ENCODE results near the gene NEDD8. TPM values are rescaled to one million over a fixed set of nuclear protein-coding genes. Genes with fewer than 3 reads are reported as not detected.
A peak's percentile ranks its signal among the peaks of the same experiment; 100 is the strongest.

Gene NEDD8
- total and polyA plus RNA-seq, 4 donors: 32.3 to 136 (median 78.1) TPM

GRCh38 chr14:24255931-24256711 lies 24.0 kb upstream of the NEDD8 start:
- Histone ChIP-seq H3K36me3 (ENCODE audit: control insufficient read depth in 4 of 4, insufficient read depth in 3 of 4, low read depth in 1 of 4, low read length in 3 of 4) (peaks cover 0 to 13% (median 1%) of the 10 kb centered on the region in 4 donors), H3K27ac (ENCODE audit: low read depth in 1 of 2, low read length in 2 of 2) (no peak overlapping the region), H3K27me3 (ENCODE audit: control insufficient read depth in 4 of 4, insufficient read depth in 4 of 4, low read length in 3 of 4) (no peaks in the 10 kb centered on the region), H3K9ac (ENCODE audit: low read depth in 1 of 2, low read length in 2 of 2) (no peak overlapping the region), H3K9me3 (ENCODE audit: control insufficient read depth in 4 of 4, low read length in 3 of 4) (no peaks in the 10 kb centered on the region), H3K4me3 (ENCODE audit: low read depth in 1 of 3, low read length in 3 of 3) (no peak overlapping the region), H3K4me1 (ENCODE audit: control insufficient read depth in 4 of 4, insufficient read depth in 4 of 4, low read length in 3 of 4) (no peaks in the 10 kb centered on the region)
- TF ChIP-seq FOXA1 (IDR thresholded peaks at IDR 0.05) (no peak), EGR1 (IDR thresholded peaks at IDR 0.05; ENCODE audit: low read depth in 2 of 2) (no peak), MAX (IDR thresholded peaks at IDR 0.05) (no peak), HNF4G (IDR thresholded peaks at IDR 0.05) (no peak), TAF1 (conservative IDR thresholded peaks at IDR 0.05) (no peak), RAD21 (IDR thresholded peaks at IDR 0.05) (no peak), RXRA (IDR thresholded peaks at IDR 0.05) (no peak), NR2F2 (IDR thresholded peaks at IDR 0.05) (no peak), GABPA (IDR thresholded peaks at IDR 0.05 in 1 of 2, conservative IDR thresholded peaks at IDR 0.05 in 1 of 2) (no peak), YY1 (IDR thresholded peaks at IDR 0.05) (no peak)
- peak; percentile 71 for DNase-seq (ENCODE audit: low spot score)
- whole genome bisulfite sequencing: 96% methylated on average over 12 of the region's 12 CpGs

GRCh38 chr14:24255438-24255837 lies 23.3 kb upstream of the NEDD8 start:
- peaks cover 0 to 11% (median 1%) of the 10 kb centered on the region in 4 donors for H3K36me3 ChIP-seq (ENCODE audit: control insufficient read depth in 4 of 4, insufficient read depth in 3 of 4, low read depth in 1 of 4, low read length in 3 of 4)

GRCh38 chr14:24254630-24255392 lies 22.6 kb upstream of the NEDD8 start:
- DNase-seq (ENCODE audit: low spot score): no peak
- H3K36me3 ChIP-seq (ENCODE audit: control insufficient read depth in 4 of 4, insufficient read depth in 3 of 4, low read depth in 1 of 4, low read length in 3 of 4): peaks cover 0 to 11% (median 1%) of the 10 kb centered on the region in 4 donors

More at GRCh38 chr14:24255438-24255837, 23.3 kb upstream of the NEDD8 start:
- 96% methylated on average over 8 of the region's 8 CpGs for WGBS
- Histone ChIP-seq H3K27ac (ENCODE audit: low read depth in 1 of 2, low read length in 2 of 2) (no peak overlapping the region), H3K27me3 (ENCODE audit: control insufficient read depth in 4 of 4, insufficient read depth in 4 of 4, low read length in 3 of 4) (no peaks in the 10 kb centered on the region), H3K9ac (ENCODE audit: low read depth in 1 of 2, low read length in 2 of 2) (no peak overlapping the region), H3K4me3 (ENCODE audit: low read depth in 1 of 3, low read length in 3 of 3) (no peak overlapping the region), H3K9me3 (ENCODE audit: control insufficient read depth in 4 of 4, low read length in 3 of 4) (no peaks in the 10 kb centered on the region), H3K4me1 (ENCODE audit: control insufficient read depth in 4 of 4, insufficient read depth in 4 of 4, low read length in 3 of 4) (no peaks in the 10 kb centered on the region)
- DNase-seq (ENCODE audit: low spot score): no peak
- no peak for TF ChIP-seq HNF4A (conservative IDR thresholded peaks at IDR 0.05)
- no peak for TF ChIP-seq GABPA (IDR thresholded peaks at IDR 0.05 in 1 of 2, conservative IDR thresholded peaks at IDR 0.05 in 1 of 2)
- TF ChIP-seq SP1 (IDR thresholded peaks at IDR 0.05): no peak
- no peak for TF ChIP-seq FOXA1 (IDR thresholded peaks at IDR 0.05)
- no peak for TF ChIP-seq MAX (IDR thresholded peaks at IDR 0.05)
- TF ChIP-seq EGR1 (IDR thresholded peaks at IDR 0.05; ENCODE audit: low read depth in 2 of 2): no peak

More at GRCh38 chr14:24254630-24255392, 22.6 kb upstream of the NEDD8 start:
- Histone ChIP-seq H3K4me3 (ENCODE audit: low read depth in 1 of 3, low read length in 3 of 3) (no peak overlapping the region), H3K27me3 (ENCODE audit: control insufficient read depth in 4 of 4, insufficient read depth in 4 of 4, low read length in 3 of 4) (no peaks in the 10 kb centered on the region), H3K4me1 (ENCODE audit: control insufficient read depth in 4 of 4, insufficient read depth in 4 of 4, low read length in 3 of 4) (no peaks in the 10 kb centered on the region), H3K9ac (ENCODE audit: low read depth in 1 of 2, low read length in 2 of 2) (no peak overlapping the region), H3K27ac (ENCODE audit: low read depth in 1 of 2, low read length in 2 of 2) (no peak overlapping the region), H3K9me3 (ENCODE audit: control insufficient read depth in 4 of 4, low read length in 3 of 4) (no peaks in the 10 kb centered on the region)
- TF ChIP-seq FOXA2 (IDR thresholded peaks at IDR 0.05): no peak
- TF ChIP-seq TAF1 (conservative IDR thresholded peaks at IDR 0.05): no peak
- no peak for TF ChIP-seq MAX (IDR thresholded peaks at IDR 0.05)
- TF ChIP-seq SP1 (IDR thresholded peaks at IDR 0.05): no peak
- 93% methylated on average over 19 of the region's 19 CpGs for WGBS
